HG03280 (cell line): ENCODE measurements around the gene ZSWIM6.
"Not testable (repeated sequence)": the region's sequence is repeated elsewhere in the genome, so short reads cannot be mapped to it uniquely, and the experiment has no call there.

ENCODE experiments used
- ATAC-seq: cut with Tn5 transposase; IDR thresholded peaks from one replicate; pipeline ENCODE4 v1.9.1; 2021; ENCODE audit warnings: mild to moderate bottlenecking, moderate library complexity; ENCODE audit not compliant: unreplicated experiment

ZSWIM6 gene

DNA sequence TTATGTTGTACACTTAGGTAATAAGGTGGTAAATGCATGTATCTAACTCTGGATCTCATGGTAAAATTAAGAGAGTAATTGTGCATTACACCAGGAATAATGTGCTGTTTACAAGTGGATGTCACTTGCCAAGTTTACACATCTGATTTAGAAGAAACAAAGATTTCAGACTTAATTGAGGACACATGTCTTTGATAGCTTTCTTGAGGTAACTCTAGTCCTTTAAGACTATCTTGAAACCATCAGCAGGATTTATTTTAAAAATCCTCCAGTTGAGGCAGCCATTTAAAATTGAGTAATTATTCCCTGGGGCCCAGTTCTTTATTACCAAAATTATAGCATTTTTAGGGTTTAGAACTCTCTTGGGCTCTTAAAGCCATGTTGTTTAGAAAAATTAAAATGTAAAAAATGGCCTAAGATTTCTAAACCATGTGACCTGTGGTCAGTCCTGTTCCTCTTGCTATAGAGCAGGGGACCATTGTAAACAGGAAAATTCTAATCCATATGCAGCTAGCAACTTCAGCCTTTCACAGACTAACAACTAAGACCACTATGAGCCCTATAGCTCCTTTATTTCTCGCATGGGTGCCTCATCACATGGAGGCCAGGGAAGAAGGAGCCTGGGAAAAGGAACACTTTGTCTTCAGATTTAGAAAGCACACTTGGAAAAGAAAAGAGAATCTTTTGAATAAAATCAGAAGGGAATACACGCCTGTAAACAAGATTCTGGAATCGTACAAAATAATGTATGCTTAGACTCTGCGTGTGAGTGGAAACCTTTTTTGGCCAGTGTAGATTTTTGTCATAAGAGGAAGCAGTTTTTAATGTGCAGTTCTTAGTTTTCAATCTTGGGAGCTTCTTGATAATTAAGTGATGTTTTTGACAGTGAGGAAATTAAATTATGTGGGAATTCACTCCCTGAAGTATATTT is 71.2 kb downstream of the ZSWIM6 start:
- no peak for ATAC-seq

DNA sequence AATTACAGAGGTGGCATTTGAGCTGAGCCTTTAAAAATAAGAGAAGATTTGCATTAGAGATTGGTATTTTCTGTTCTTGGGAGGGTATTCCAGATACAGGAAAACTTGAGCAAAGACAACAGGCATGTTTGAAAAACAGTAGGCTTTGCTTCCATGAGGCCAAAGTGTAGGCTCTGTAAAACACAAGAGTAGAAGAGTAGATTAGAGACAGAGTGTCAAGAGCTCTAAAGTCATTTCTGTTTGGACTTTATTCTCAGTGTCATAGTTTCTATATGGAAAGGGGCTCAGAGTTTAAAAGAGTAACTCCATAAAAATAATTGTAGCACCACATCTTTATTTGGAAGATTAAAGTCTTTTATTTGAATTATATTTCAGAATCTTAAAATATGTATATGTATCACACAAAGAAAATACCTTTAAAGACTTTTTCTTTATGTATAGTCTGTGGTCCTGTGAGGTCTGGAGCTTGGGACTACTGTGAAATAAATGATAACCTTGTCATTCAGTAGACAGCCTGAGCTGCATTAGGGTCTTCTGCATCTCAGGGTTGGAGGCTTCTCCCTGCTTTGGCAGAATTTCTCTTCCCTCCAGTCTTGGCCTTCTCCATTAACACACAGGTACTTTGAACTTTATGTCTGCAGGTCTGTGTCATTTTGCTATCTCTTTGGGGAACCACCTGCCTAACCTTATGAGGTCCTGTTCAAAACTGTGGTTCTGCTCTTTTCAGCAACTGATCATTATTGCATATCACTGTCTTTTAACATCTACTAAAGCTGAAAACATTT is 73.6 kb downstream of the ZSWIM6 start:
- ATAC-seq = no peak

GRCh38 chr5:61406497-61406896 is 74.4 kb downstream of the ZSWIM6 start:
- ATAC-seq = not testable (repeated sequence)

GRCh38 chr5:61407706-61408270 is 75.7 kb downstream of the ZSWIM6 start:
- ATAC-seq = no peak

DNA sequence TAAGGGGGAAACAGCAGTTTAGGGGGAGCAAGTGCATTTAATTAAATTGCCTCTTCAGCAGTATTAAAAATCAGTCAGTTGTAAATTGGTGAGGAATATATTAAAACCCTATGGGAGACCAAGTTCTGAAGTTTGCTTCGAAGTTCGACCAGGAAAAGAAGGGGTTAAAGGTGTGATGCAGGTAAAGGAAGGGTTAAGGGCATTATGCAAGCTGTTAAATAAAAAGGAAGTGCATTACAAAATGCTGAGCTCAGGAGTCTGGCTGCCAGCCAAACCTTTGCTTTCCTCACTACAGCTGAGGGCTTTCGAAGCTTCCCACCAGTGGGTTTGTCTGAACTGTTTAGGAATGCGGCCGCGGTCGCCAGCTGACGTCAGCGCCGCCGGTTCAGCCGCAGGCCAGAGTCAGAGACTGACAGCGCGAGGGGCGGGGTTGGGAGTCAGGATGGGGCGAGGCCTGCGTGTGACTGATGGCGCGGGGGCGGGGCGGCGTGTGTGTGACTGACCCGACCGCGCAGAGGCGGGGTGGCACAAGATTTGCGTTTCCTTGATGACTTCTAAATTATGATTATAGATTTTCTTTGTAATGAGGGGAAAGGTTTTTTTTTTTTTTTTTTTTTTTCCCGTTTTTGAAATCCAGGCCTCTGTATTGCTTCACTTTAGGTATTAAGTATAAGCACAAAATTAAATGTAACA is 76.6 kb downstream of the ZSWIM6 start:
- ATAC-seq = peak; percentile 100

- no peak for ATAC-seq
Measured at GRCh38 chr5:61409568-61409967, 77.5 kb downstream of the ZSWIM6 start.

DNA sequence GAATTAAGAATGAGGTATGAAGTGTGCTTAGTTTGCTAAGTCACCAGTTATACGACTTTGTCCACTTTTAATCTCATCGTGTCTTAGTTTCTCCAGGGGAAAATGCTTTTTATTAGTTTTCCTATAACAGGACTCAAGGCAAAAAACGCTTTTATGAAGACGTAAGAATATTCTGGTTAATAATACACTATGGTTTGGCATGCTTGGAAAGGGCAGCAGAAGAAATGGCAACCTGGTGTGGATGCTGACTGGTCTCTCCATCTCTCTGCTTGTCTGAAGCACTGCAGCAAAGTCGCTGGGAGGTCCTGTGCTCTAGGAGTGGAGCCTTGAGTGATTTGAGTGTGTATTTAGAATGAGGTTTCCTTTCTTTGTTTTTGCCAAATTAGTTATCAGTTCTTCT is 78.8 kb downstream of the ZSWIM6 start:
- no peak for ATAC-seq

- ATAC-seq = no peak
Measured at GRCh38 chr5:61412361-61412760, 80.3 kb downstream of the ZSWIM6 start.

DNA sequence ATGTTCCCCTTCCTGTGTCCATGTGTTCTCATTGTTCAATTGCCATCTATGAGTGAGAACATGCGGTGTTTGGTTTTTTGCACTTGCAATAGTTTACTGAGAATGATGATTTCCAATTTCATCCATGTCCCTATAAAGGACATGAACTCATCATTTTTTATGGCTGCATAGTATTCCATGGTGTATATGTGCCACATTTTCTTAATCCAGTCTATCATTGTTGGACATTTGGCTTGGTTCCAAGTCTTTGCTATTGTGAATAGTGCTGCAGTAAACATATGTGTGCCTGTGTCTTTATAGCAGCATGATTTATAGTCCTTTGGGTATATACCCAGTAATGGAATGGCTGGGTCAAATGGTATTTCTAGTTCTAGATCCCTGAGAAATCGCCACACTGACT is 81.1 kb downstream of the ZSWIM6 start:
- ATAC-seq = not testable (repeated sequence)

- no peak for ATAC-seq
Measured at GRCh38 chr5:61414806-61415205, 82.7 kb downstream of the ZSWIM6 start.

DNA sequence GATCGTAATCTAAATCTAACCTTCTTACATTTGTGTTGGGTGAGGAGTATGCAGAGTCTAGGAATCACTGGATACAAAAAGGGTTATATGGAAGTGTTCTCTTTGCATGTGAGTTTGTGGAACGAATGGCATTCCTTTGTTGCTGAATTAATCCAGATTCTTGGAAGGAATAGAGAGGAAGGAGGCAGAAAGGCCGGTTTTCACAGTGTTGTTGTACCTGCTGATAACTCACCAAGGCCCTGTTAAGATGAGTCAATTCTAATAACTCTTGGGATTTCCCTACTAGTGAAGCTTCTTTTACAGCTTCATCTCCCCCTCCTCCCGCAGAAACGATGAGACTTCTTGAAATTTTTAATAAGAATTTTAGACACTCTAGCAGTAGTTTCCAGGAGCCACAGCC is 84.0 kb downstream of the ZSWIM6 start:
- ATAC-seq = no peak

DNA sequence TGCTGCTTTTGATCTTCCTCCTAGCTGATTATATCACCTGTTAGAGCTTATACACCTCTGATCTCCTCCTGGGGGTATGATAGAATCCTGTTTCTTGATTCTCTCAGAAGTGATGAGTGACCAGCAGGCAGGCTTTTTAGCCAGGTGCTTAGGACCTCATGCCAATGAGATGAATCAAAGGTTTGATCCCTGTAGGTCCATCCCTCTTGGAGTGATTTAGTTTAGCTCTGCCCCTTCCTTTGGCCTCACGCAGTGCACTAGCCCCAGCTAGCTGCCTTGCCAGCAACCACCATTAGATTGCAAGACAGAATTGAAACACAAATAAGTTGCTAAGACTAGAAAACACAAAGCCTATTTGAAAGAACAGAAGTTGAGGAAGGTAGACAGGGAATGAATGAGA is 84.4 kb downstream of the ZSWIM6 start:
- no peak for ATAC-seq

GRCh38 chr5:61417340-61417739 is 85.3 kb downstream of the ZSWIM6 start:
- ATAC-seq = no peak

GRCh38 chr5:61417851-61418250 is 85.8 kb downstream of the ZSWIM6 start:
- ATAC-seq = no peak

DNA sequence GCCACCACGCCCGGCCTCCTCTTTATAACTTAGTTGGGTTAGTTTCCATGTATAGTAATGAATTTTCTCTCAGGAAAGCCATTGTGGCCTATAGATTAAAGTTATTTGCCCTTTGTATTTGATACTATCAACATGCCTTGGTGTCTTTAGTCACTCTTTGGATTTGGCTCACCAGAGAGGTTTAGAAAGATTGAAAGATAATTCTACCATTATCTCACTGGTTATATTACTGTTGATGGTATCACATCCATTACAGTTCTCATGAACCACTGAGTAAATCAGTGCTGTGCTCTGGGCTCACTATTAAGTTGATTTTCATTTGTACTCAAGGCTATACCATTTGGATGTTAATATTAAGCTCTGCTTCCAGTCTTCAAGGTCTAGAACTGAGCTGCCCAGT is 87.0 kb downstream of the ZSWIM6 start:
- ATAC-seq = no peak

DNA sequence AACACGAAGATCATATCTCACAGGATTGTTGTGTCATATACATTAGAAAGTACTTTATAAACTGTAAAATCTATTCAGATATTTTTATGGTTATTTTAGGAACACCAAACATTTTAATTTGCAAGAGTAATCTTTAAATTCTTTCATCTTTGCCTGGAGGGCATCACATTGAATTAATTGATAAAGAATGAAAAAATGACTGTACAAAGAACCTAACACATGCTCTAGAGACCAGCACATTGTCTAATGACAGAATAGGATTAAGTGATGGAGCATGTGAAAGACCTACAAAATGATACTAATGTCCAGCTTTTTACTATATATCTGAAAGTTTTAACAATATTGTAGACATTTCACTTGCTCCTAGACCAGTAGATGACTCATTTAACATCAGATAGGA is 88.0 kb downstream of the ZSWIM6 start:
- no peak for ATAC-seq

DNA sequence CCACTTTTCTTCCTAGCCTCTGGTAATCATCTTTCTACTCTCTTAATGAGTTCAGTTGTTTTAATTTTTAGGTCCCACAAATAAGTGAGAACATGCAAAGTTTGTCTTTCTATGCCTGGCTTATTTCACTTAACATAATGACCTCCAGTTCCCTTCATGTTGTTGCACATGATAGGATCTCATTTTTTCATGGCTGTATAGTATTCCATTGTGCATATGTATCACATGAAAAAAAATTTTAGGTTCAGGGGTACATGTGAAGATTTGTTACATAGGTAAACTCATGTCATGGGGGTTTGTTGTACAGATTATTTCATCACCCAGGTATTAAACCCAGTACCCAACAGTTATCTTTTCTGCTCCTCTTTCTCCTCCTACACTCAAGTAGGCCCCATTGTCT is 89.2 kb downstream of the ZSWIM6 start:
- not testable (repeated sequence) for ATAC-seq

DNA sequence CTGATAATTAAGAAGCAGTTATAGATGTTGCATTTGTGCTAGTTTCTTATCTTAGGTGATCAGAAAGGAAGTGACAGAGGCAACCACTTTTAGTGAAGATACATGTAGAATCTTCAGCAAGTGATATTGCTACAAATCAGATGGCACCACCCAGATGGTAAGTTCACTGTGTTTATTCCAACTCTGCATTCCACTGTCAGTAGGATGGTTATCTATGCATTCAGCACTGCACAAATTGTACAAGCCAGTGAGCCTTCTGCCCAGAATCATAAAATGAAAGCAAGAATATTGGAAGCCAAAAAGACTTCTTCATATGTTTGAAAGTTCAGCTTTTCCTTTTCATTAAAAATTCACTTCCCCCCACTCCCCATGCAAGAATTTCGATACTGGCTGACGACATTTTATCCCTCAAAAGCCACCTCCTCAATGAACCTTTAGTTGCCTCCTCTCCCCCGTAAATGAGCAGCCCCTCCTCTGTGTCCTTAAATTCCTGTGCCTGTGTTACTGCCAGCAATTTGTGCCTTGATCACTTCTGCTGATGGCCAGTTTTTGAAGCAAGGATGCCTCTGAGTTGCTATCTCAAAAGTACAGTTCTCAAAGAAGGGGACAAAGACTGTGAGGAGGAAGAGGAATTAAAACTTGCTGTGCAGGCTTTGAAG is 91.6 kb downstream of the ZSWIM6 start:
- no peak for ATAC-seq

DNA sequence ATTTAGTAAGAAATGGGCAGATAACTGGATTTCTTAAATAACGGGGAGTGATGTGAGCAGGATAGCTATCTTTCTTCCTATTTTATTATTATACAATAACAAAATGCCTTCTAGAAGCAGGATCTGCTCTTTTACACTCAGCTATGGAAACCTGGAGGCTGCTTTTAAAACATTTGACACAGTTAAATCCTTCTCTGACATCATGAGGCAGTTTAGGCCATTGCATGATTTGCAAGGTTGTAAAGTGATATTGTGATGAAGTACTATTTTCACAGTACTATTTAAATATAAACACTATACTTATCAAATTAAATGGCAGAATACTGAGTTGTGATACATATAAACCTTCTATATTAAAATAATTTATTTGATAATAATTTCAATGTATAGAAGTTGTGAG is 93.9 kb downstream of the ZSWIM6 start:
- ATAC-seq = no peak

DNA sequence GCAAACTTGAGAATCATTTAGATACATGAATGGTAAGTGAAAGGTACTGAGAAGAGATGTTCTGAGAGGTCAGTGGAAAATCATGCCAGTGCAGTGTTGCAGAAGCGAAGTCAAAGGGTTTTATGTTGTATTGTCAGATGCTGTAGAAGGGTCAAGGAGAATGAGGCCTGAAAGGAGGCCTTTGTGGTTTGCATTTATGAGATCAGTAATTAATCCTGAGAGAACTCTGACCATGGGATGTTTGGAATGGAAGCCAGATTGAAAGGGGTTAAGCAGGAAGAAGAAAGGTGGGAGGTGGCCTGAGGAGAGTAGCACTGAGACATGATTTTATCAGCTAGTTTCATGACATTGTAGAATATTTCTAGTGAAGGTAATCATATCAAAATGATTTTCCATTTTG is 97.8 kb downstream of the ZSWIM6 start:
- no peak for ATAC-seq
